ENCODE data around the gene C12orf50.
"Not testable (repeated sequence)": the region's sequence is repeated elsewhere in the genome, so short reads cannot be mapped to it uniquely, and the experiment has no call there.

The C12orf50 gene

GRCh38 chr12:87991483-87991882 lies 37.7 kb downstream of the C12orf50 start:
- DNase-seq: no peak

GRCh38 chr12:87988534-87988933 lies 40.7 kb downstream of the C12orf50 start:
- no peak for DNase-seq

- no peak for DNase-seq
Observed at GRCh38 chr12:87985069-87985675, 44.0 kb downstream of the C12orf50 start.

GRCh38 chr12:87982208-87982607 lies 47.0 kb downstream of the C12orf50 start:
- DNase-seq: no peak

- DNase-seq: no peak
Observed at GRCh38 chr12:87981495-87981894, 47.7 kb downstream of the C12orf50 start.

GRCh38 chr12:87975879-87976278 lies 53.3 kb downstream of the C12orf50 start:
- no peak for DNase-seq

- DNase-seq: no peak
Observed at GRCh38 chr12:87967871-87968270, 61.3 kb downstream of the C12orf50 start.

- peak in 2 of 58 donors; percentile 9 to 48 for DNase-seq
Observed at GRCh38 chr12:87960566-87960965, 68.6 kb downstream of the C12orf50 start.

GRCh38 chr12:87954028-87954427 lies 75.2 kb downstream of the C12orf50 start:
- DNase-seq: not testable (repeated sequence)

- DNase-seq: peak in 4 of 58 donors; percentile 9 to 27 (median 17)
Observed at GRCh38 chr12:87953256-87953860, 75.8 kb downstream of the C12orf50 start.

GRCh38 chr12:87952850-87953249 lies 76.4 kb downstream of the C12orf50 start:
- DNase-seq: no peak

- no peak for DNase-seq
Observed at GRCh38 chr12:87952223-87952622, 77.0 kb downstream of the C12orf50 start.

GRCh38 chr12:87943762-87944161 lies 85.4 kb downstream of the C12orf50 start:
- no peak for DNase-seq

- DNase-seq: no peak
Observed at GRCh38 chr12:87943023-87943422, 86.2 kb downstream of the C12orf50 start.

GRCh38 chr12:87939182-87939581 lies 90.0 kb downstream of the C12orf50 start:
- no peak for DNase-seq

- no peak for DNase-seq
Observed at GRCh38 chr12:87935216-87935615, 94.0 kb downstream of the C12orf50 start.

GRCh38 chr12:87933991-87934390 lies 95.2 kb downstream of the C12orf50 start:
- no peak for DNase-seq

- no peak for DNase-seq
Observed at GRCh38 chr12:87931812-87932211, 97.4 kb downstream of the C12orf50 start.

GRCh38 chr12:87930627-87931026 lies 98.6 kb downstream of the C12orf50 start:
- no peak for DNase-seq
